GM21515 (cell line): ENCODE measurements around the gene PIWIL4.

Experiments used
- ATAC-seq: cut with Tn5 transposase; IDR thresholded peaks from one replicate; pipeline ENCODE4 v1.9.1; 2021; ENCODE audit not compliant: unreplicated experiment

Gene PIWIL4

GRCh38 chr11:94567181-94567670 is at the start of gene PIWIL4:
Gene PIWIL4 (plus strand): TSS chr11:94567368. CDS start chr11:94567519, 151 bp downstream.
- no peak for ATAC-seq

DNA sequence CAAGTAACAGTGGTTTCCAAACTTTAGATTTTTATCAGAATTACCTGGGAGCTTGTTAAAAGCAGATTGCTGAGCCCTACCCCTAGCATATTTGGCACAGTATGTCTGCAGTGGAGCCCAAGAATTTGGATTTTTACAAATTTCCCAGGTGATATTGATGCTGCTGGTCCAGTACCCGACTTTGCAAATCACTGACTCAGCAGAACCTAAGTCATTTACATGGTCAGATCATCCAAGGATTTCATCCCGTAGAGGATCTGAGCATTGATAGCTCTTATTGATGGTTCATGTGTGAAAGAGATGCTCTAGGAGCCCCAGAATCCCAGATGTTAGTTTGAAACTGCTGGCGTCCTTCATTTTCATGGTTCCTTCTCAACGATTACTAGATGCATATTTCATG is 48.9 kb upstream of the PIWIL4 start:
- ATAC-seq, result no peak

DNA sequence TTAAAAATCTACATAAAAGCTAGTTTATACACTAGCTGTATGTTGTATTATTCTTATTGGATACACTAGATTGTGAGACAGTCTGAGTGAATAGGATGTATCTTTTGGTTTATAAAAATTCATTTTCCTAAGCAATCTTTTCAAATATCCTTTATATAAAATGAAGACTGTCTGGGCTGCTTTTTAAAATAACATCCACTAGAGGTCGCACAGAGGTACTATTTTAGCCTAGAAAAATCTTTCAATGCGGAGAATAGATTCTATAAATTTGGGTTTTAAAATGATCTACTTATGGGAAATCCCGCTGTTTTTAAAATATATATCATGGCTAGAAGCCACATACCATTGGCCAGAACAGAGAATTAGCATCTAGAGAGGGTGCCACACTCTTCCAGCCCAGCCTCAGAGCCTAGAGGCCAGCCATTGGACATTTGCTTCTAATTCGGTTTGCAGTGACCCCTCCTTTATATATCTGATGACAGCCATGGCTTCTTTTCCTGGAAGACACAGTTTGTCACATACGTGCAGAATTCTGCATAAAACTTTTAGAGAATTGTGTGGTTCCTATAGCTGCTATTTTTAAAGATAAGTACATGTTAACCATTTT is 47.6 kb upstream of the PIWIL4 start:
- ATAC-seq, result no peak

- no peak for ATAC-seq
Measured at GRCh38 chr11:94521684-94522083, 45.5 kb upstream of the PIWIL4 start.

DNA sequence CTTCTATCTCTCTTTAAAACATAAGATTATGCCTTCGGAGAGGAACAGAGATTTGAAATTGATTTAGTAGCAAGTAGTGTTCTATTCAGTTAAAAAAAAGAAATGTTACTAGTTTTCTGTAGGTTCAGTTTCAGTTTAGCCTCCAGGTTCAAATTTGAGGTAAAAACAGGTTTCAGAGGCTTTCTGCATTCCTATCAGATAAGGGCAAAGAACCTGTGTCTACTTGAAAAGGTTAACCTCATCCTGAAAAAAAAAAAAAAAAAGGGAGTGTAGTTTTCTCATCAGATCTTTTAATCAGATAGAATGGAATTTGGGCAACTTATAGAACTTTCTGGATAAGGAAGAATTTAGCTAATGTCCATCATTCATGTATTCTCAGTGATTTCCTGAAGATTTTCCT is 42.8 kb upstream of the PIWIL4 start:
- ATAC-seq, result no peak

DNA sequence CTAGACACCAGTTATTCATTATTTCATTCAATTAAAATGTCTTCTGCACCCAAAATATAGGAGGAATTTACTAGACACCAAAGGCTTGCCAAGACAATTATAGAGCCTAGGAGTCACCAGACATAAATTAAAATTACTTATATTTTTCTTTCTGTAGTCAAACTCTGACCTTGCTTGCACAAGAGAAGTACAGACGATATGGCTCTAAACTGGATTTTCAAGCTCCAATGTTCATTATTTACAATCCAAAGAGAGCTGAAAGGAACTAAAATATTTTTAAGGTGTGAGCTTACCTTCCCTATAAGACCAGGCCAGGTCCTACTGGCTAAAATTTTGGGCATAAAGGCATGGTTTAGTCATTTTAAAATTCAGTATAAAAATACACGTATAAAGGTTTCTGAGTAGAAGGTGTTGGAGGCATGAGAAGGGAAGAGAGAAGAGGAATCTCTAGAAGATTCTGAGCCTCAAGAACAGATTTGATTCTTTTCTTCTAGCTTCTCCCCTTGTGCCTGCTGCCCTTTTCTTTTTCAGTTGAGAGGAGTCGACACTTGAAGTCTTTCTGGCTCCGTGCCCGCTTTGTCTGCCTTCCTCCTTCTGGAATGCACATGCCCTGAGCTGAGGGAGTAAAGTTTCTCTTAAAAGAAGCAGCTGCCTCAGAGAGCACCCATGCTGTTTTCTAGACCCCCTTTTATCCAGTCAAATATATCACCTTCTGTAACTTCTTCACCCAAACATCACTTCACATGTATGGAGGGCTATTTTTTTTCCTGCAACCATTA is 41.4 kb upstream of the PIWIL4 start:
- no peak for ATAC-seq

- no peak for ATAC-seq
Measured at GRCh38 chr11:94526645-94527438, 40.3 kb upstream of the PIWIL4 start.

DNA sequence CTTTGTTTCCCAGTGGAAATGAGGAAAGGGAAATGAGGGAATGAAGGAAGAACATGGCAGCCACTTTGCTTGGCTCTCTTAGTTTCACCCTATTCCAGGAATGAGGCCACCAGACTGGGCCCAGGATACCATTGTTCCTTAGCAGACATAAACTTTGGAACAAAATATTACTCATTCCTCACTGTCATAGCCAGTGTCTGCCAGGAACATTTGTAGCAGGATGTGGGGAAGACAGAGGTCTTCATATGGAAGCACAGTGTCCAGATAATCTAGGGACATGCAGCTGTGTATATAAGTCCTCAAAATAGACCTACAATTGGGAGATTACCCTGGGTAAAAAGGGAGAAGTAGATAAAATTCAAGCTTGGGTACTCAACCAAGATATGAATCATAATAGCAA is 38.6 kb upstream of the PIWIL4 start:
- ATAC-seq, result no peak

DNA sequence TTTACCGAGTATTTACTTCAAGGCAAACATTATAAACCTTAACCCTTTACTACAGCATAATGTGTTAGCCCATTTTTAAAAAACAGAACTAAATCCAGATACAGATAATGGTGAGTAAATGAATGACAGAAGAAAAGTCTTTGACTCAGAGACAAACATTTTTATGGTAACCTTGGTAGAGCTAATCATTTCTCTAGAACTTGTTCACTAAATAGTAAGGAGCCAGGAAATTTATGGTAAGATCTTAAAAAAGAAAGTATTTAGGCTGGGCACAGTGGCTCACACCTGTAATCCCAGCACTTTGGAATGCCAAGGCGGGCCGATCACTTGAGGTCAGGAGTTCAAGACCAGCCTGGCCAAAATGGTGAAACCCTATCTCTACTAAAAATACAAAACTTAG is 35.0 kb upstream of the PIWIL4 start:
- ATAC-seq, result no peak

DNA sequence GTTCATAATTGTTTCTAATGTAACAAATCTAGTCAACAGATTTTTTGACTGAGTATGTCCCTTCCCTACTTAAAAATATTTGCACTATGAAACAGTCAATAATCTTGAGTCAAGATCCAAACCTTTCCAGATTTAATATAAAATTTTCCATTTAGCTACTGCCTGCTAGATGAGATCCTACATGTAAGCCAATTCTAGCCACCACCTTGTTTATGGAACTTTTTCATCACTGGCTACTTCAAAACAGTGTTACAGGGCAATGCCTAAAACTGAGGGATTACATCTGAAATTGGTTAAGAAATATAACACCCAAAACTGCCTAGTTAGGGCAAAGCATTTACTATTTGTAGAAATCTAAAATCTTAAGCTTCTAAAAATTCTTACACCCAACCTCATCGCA is 34.0 kb upstream of the PIWIL4 start:
- ATAC-seq, result no peak

DNA sequence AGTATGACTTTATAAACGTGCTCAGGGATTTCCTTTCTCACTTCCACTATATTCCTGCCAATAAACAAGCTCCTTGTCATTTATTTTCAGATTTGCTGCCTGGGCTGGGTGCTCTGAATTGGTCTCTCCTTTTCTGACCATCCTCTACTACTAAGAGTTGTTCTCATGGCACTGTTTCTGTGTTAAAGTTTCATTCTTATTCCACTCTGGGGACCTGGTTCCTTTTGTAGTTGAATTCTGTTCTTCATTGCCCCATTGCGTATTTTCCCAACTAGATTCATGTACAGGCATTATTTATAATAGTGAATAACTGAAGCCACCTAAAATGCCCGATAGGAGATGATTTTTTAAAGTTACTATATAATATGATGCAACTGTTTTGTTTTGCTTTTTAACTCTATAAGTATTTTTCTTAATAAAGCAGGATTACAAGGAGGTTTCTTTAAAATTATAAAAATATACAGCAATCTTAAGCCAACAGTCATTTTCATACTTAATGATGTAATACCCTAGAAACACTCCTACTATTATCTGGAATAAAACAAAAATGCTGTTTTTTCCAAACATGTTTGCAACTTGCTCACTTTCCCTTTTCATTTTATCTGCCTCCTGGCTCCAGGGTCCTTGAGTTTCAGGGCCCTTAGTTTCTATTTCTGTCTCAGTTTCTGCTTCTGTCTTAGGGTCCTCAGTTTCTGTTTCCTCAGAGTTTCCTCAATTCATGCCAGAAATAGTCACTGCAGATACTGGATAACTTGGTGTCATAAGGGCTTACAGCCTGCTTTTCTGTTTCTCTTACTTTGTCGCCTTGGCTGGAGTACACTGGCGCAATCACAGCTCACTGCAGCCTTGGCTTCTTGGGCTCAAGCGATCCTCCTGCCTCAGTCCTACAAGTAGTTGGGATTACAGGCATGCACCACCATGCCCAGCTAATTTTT is 33.2 kb upstream of the PIWIL4 start:
- no peak for ATAC-seq

DNA sequence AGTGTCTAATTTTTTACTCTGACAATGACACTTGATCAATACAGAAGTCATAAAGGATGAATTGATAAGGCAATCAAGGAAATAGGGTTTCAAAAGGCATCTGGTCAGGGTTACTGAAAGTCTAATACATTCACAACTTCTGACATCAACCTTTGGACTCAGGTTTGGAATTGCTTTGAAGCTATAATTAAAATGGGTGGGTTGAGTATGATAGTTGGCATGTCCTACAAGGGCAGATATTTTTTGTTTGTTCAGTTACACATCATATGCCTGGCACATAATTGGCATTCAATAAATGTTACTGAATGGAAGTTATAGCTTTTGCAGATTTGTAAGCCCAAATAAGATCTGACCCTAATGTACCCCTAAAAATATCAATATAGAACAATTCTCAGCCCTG is 30.8 kb upstream of the PIWIL4 start:
- no peak for ATAC-seq

DNA sequence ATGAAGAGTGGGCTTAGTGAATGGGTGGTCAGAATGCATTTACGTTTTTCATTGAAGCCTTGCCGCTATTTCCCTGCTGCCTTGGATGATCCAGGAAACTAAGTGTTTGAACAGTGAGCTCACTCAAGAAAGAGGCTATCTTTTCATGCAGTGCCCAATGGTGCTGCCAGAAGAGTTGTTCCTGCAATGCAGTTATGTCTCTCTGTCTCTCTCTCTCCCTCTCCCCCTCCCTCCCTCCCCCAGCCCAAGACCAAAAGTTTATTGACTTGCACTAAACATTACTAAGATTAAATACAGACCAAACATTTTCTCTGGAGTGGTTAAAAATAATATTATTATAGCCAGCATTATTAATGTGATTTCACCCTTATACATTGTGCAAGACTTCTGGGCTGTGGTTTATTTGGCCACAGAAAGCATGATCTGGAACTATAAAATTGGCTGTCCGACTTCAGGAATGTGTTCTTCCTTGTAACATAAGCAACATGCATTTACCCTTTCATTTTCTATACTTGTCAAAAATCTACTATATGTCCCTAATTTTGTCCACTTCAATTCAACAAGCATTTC is 30.1 kb upstream of the PIWIL4 start:
- no peak for ATAC-seq

DNA sequence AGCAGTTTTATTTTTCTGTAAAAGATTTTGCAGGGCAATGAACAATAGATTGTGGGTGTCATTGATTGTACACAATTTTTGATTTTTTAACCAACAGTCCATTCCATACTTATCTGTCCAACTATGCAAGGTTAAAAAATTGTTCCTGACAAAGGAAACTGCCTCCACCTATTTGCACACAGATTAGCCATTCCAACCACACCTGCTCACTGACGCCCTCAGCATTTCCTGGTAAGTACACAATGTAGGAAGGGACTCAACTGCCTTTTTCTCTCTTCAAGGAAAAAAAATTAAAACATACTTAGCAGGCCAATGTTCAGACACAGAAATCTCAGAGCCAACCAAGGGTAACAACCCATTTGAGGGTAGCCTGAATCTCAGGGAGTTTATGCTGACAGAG is 27.7 kb upstream of the PIWIL4 start:
- no peak for ATAC-seq

- peak; percentile 88 for ATAC-seq
Measured at GRCh38 chr11:94543695-94544645, 23.2 kb upstream of the PIWIL4 start, which contains the start of gene FUT4. Gene FUT4 (plus strand): TSS chr11:94543921. CDS start chr11:94544134, 213 bp downstream.

DNA sequence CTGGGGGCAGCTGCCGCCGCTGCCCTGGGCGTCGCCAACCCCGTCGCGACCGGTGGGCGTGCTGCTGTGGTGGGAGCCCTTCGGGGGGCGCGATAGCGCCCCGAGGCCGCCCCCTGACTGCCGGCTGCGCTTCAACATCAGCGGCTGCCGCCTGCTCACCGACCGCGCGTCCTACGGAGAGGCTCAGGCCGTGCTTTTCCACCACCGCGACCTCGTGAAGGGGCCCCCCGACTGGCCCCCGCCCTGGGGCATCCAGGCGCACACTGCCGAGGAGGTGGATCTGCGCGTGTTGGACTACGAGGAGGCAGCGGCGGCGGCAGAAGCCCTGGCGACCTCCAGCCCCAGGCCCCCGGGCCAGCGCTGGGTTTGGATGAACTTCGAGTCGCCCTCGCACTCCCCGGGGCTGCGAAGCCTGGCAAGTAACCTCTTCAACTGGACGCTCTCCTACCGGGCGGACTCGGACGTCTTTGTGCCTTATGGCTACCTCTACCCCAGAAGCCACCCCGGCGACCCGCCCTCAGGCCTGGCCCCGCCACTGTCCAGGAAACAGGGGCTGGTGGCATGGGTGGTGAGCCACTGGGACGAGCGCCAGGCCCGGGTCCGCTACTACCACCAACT is 22.4 kb upstream of the PIWIL4 start:
- peak; percentile 1 for ATAC-seq

DNA sequence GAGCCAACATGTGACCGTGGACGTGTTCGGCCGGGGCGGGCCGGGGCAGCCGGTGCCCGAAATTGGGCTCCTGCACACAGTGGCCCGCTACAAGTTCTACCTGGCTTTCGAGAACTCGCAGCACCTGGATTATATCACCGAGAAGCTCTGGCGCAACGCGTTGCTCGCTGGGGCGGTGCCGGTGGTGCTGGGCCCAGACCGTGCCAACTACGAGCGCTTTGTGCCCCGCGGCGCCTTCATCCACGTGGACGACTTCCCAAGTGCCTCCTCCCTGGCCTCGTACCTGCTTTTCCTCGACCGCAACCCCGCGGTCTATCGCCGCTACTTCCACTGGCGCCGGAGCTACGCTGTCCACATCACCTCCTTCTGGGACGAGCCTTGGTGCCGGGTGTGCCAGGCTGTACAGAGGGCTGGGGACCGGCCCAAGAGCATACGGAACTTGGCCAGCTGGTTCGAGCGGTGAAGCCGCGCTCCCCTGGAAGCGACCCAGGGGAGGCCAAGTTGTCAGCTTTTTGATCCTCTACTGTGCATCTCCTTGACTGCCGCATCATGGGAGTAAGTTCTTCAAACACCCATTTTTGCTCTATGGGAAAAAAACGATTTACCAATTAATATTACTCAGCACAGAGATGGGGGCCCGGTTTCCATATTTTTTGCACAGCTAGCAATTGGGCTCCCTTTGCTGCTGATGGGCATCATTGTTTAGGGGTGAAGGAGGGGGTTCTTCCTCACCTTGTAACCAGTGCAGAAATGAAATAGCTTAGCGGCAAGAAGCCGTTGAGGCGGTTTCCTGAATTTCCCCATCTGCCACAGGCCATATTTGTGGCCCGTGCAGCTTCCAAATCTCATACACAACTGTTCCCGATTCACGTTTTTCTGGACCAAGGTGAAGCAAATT is 21.7 kb upstream of the PIWIL4 start:
- ATAC-seq, result no peak

- ATAC-seq, result no peak
Measured at GRCh38 chr11:94546162-94546470, 21.1 kb upstream of the PIWIL4 start.
